SK-N-SH treated with all-trans-retinoic acid at 6 μM for 48 hours (cell line): ENCODE data around the gene HPGD.

ENCODE experiments used
- ATAC-seq: fragments of 200-7000 bp; cut with Tn5 transposase; 3 replicates; pipeline ENCODE4 v1.9.1; 2020; ENCODE audit warnings: mild to moderate bottlenecking, moderate library complexity
- ARNTL ChIP-seq: fragments of 450-650 bp; formaldehyde crosslinking; IDR thresholded peaks from 2 replicates; pipeline ENCODE4 v1.5.0; 2020; ENCODE audit warnings: low read depth, mild to moderate bottlenecking, moderate library complexity, borderline replicate concordance
- BACH2 ChIP-seq: fragments of 250-450 bp; sonication (Bioruptor Pico); IDR thresholded peaks from 2 replicates; pipeline ENCODE4 v1.9.0; 2021; ENCODE audit warnings: mild to moderate bottlenecking, borderline replicate concordance
- CSDC2 ChIP-seq: fragments of 250-450 bp; sonication (Bioruptor Pico); IDR thresholded peaks from 2 replicates; pipeline ENCODE4 v1.5.0; 2020; ENCODE audit warnings: mild to moderate bottlenecking, moderate library complexity
- CSRNP3 ChIP-seq: fragments of 250-450 bp; sonication (Bioruptor Pico); IDR thresholded peaks from 2 replicates; pipeline ENCODE4 v1.5.1; 2021; ENCODE audit warnings: mild to moderate bottlenecking, moderate library complexity
- ESRRG ChIP-seq: fragments of 250-450 bp; sonication (Bioruptor Pico); IDR thresholded peaks from 2 replicates; pipeline ENCODE4 v1.6.1; 2021; ENCODE audit warnings: mild to moderate bottlenecking
- ISL1 ChIP-seq: fragments of 250-450 bp; sonication (Bioruptor Pico); IDR thresholded peaks from 2 replicates; pipeline ENCODE4 v2.1.2; 2022; ENCODE audit warnings: mild to moderate bottlenecking, moderate library complexity
- PPARA ChIP-seq: fragments of 250-450 bp; sonication (Bioruptor Pico); IDR thresholded peaks from 2 replicates; pipeline ENCODE4 v1.5.0; 2020; ENCODE audit warnings: mild to moderate bottlenecking, borderline replicate concordance
- RARB ChIP-seq: fragments of 250-450 bp; sonication (Bioruptor Pico); IDR thresholded peaks from 2 replicates; pipeline ENCODE4 v1.8.0; 2021; ENCODE audit warnings: mild to moderate bottlenecking, moderate library complexity
- SNAI2 ChIP-seq: fragments of 250-450 bp; sonication (Bioruptor Pico); IDR thresholded peaks from 2 replicates; pipeline ENCODE4 v1.5.0; 2020; ENCODE audit warnings: mild to moderate bottlenecking, moderate library complexity
- TCF4 ChIP-seq: fragments of 250-450 bp; sonication (Bioruptor Pico); IDR thresholded peaks from 2 replicates; pipeline ENCODE4 v1.8.0; 2021; ENCODE audit warnings: mild to moderate bottlenecking, moderate library complexity, borderline replicate concordance
- TOX ChIP-seq: fragments of 250-450 bp; sonication (Bioruptor Pico); IDR thresholded peaks from 2 replicates; pipeline ENCODE4 v1.8.0; 2021; ENCODE audit warnings: mild to moderate bottlenecking, moderate library complexity, borderline replicate concordance
- TSHZ2 ChIP-seq: fragments of 250-450 bp; sonication (Bioruptor Pico); IDR thresholded peaks from 2 replicates; pipeline ENCODE4 v1.5.0; 2020; ENCODE audit warnings: mild to moderate bottlenecking, moderate library complexity
- ZC3H10 ChIP-seq: fragments of 250-450 bp; sonication (Bioruptor Pico); IDR thresholded peaks from 2 replicates; pipeline ENCODE4 v1.5.1; 2021; ENCODE audit warnings: mild to moderate bottlenecking, moderate library complexity
- ZFP3 ChIP-seq: fragments of 250-450 bp; sonication (Bioruptor Pico); IDR thresholded peaks from 2 replicates; pipeline ENCODE4 v1.5.0; 2020; ENCODE audit warnings: mild to moderate bottlenecking, moderate library complexity
- ZFP30 ChIP-seq: fragments of 450-650 bp; formaldehyde crosslinking; IDR thresholded peaks from 2 replicates; pipeline ENCODE4 v1.5.0; 2022; ENCODE audit warnings: mild to moderate bottlenecking, moderate library complexity
- ZNF565 ChIP-seq: fragments of 450-650 bp; formaldehyde crosslinking; conservative IDR thresholded peaks from 2 replicates; pipeline ENCODE4 v1.5.0; 2020; ENCODE audit warnings: low read depth, mild to moderate bottlenecking, moderate library complexity
- TF ChIP-seq, protein P1 (sequence below): fragments of 250-450 bp; sonication (Bioruptor Pico); IDR thresholded peaks from 2 replicates; pipeline ENCODE4 v1.8.0; 2020; ENCODE audit warnings: mild to moderate bottlenecking, moderate library complexity, borderline replicate concordance
- TF ChIP-seq, protein P2 (sequence below): fragments of 250-450 bp; sonication (Bioruptor Pico); IDR thresholded peaks from 2 replicates; pipeline ENCODE4 v1.5.1; 2020; ENCODE audit warnings: low read depth, mild to moderate bottlenecking, moderate library complexity
- TF ChIP-seq, protein P3 (sequence below): fragments of 250-450 bp; sonication (Bioruptor Pico); IDR thresholded peaks from 2 replicates; pipeline ENCODE4 v1.8.0; 2021; ENCODE audit warnings: low read depth, mild to moderate bottlenecking, moderate library complexity, borderline replicate concordance

HPGD gene

DNA sequence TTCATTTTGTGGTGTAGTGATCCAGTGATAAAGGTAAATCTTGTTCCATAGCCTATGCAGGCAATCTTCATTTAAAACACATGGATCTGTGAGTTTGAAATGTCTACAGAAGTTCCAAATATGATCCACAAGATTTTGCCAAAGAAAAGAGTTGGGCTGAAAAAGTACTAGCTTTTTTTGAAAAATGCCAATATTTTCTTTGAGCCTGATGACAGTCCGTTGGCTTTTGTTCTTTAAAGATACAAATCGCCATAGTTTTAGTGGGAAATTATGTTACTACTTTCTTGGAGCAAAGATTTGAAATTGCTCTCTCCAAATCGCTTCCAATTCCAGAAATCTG is 71.5 kb downstream of the HPGD start:
- ATAC-seq, result no peak
- TF ChIP-seq ARNTL (CRISPR knock-in tag) (no peak), TSHZ2 (CRISPR knock-in tag) (no peak), PPARA (no peak), ZC3H10 (CRISPR knock-in tag) (no peak)

- no peak for TF ChIP-seq ZC3H10 (CRISPR knock-in tag)
- no peak for TF ChIP-seq CSDC2 (CRISPR knock-in tag)
- no peak for TF ChIP-seq ZNF565
- no peak for TF ChIP-seq RARB (CRISPR knock-in tag)
- TF ChIP-seq TOX (CRISPR knock-in tag), result no peak
- TF ChIP-seq PPARA, result no peak
- no peak for TF ChIP-seq BACH2 (CRISPR knock-in tag)
- TF ChIP-seq, protein P1, sequence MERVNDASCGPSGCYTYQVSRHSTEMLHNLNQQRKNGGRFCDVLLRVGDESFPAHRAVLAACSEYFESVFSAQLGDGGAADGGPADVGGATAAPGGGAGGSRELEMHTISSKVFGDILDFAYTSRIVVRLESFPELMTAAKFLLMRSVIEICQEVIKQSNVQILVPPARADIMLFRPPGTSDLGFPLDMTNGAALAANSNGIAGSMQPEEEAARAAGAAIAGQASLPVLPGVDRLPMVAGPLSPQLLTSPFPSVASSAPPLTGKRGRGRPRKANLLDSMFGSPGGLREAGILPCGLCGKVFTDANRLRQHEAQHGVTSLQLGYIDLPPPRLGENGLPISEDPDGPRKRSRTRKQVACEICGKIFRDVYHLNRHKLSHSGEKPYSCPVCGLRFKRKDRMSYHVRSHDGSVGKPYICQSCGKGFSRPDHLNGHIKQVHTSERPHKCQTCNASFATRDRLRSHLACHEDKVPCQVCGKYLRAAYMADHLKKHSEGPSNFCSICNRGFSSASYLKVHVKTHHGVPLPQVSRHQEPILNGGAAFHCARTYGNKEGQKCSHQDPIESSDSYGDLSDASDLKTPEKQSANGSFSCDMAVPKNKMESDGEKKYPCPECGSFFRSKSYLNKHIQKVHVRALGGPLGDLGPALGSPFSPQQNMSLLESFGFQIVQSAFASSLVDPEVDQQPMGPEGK (CRISPR knock-in tag), result no peak
- TF ChIP-seq ISL1 (CRISPR knock-in tag), result no peak
- no peak for TF ChIP-seq CSRNP3
- TF ChIP-seq, protein P2, sequence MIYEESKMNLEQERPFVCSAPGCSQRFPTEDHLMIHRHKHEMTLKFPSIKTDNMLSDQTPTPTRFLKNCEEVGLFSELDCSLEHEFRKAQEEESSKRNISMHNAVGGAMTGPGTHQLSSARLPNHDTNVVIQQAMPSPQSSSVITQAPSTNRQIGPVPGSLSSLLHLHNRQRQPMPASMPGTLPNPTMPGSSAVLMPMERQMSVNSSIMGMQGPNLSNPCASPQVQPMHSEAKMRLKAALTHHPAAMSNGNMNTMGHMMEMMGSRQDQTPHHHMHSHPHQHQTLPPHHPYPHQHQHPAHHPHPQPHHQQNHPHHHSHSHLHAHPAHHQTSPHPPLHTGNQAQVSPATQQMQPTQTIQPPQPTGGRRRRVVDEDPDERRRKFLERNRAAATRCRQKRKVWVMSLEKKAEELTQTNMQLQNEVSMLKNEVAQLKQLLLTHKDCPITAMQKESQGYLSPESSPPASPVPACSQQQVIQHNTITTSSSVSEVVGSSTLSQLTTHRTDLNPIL (CRISPR knock-in tag), result no peak
- no peak for TF ChIP-seq TCF4
- no peak for TF ChIP-seq ARNTL (CRISPR knock-in tag)
- TF ChIP-seq ZFP3, result no peak
- TF ChIP-seq, protein P3, sequence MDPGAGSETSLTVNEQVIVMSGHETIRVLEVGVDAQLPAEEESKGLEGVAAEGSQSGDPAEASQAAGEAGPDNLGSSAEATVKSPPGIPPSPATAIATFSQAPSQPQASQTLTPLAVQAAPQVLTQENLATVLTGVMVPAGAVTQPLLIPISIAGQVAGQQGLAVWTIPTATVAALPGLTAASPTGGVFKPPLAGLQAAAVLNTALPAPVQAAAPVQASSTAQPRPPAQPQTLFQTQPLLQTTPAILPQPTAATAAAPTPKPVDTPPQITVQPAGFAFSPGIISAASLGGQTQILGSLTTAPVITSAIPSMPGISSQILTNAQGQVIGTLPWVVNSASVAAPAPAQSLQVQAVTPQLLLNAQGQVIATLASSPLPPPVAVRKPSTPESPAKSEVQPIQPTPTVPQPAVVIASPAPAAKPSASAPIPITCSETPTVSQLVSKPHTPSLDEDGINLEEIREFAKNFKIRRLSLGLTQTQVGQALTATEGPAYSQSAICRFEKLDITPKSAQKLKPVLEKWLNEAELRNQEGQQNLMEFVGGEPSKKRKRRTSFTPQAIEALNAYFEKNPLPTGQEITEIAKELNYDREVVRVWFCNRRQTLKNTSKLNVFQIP (CRISPR knock-in tag), result no peak
- no peak for TF ChIP-seq SNAI2 (CRISPR knock-in tag)
- no peak for TF ChIP-seq ZFP30
- TF ChIP-seq TSHZ2 (CRISPR knock-in tag), result no peak
- TF ChIP-seq ESRRG (CRISPR knock-in tag), result no peak
- ATAC-seq, result no peak
Observed at GRCh38 chr4:174449944-174450785, 72.1 kb downstream of the HPGD start.
